OCI-LY7 (cell line): ENCODE data around the gene QSOX1. TPM values are rescaled to one million over a fixed set of nuclear protein-coding genes. Genes with fewer than 3 reads are reported as not detected.

Source experiments
- BruUV-seq: library from RNA; stranded (reverse); fragments of 400-500 nt; replicated peaks from 2 replicates; lab custom pipeline; 2021; lab: Mats Ljungman, UMichigan
- CTCF ChIA-PET: fragments of 300-600 bp; sonication (Branson Sonifier 250); formaldehyde crosslinking; loops from one replicate; lab custom pipeline; 2022; ENCODE audit warnings: antibody characterized with exemption; ENCODE audit not compliant: unreplicated experiment; lab: Charles Lee
- POLR2A ChIA-PET: fragments of 300-600 bp; sonication (Branson Sonifier 250); formaldehyde crosslinking; loops from one replicate; lab custom pipeline; 2022; ENCODE audit warnings: antibody characterized with exemption; lab: Charles Lee
- DNase-seq: peaks from one replicate; pipeline ENCODE4 v3.0.0-alpha.2; 2015; ENCODE audit warnings: low spot score
- H2AFZ ChIP-seq: fragments of 200-600 bp; sonication (generic), shearing (Covaris generic); 2 replicates; pipeline ENCODE4 v1.6.1; 2014; ENCODE audit warnings: mild to moderate bottlenecking, antibody characterized with exemption, low read length, moderate library complexity
- H3K27ac ChIP-seq: fragments of 200-600 bp; sonication (generic); 2 replicates; pipeline ENCODE4 v1.5.1; 2014; ENCODE audit warnings: mixed run types, low read depth, mild to moderate bottlenecking, moderate library complexity, low read length, inconsistent platforms; ENCODE audit not compliant: poor library complexity, severe bottlenecking
- H3K36me3 ChIP-seq: fragments of 200-600 bp; sonication (generic); 2 replicates; pipeline ENCODE4 v1.6.1; 2014; ENCODE audit warnings: mild to moderate bottlenecking, antibody characterized with exemption, low read length, moderate library complexity, mixed read lengths; ENCODE audit not compliant: insufficient read depth
- H3K4me1 ChIP-seq: fragments of 200-600 bp; sonication (generic); 2 replicates; pipeline ENCODE4 v1.5.1; 2014; ENCODE audit warnings: mild to moderate bottlenecking, low read length; ENCODE audit not compliant: insufficient read depth, poor library complexity, severe bottlenecking
- H3K4me2 ChIP-seq: fragments of 200-600 bp; sonication (generic); 2 replicates; pipeline ENCODE4 v1.6.1; 2014; ENCODE audit warnings: mild to moderate bottlenecking, low read length
- H3K4me3 ChIP-seq: fragments of 200-600 bp; sonication (generic); 2 replicates; pipeline ENCODE4 v1.5.1; 2014; ENCODE audit warnings: mild to moderate bottlenecking, low read depth, low read length; ENCODE audit not compliant: poor library complexity, severe bottlenecking
- H3K79me2 ChIP-seq: fragments of 200-600 bp; sonication (generic); 2 replicates; pipeline ENCODE4 v1.6.1; 2016; ENCODE audit warnings: low read depth, mild to moderate bottlenecking, low read length, moderate library complexity, mixed read lengths; ENCODE audit not compliant: insufficient read depth
- H3K9me2 ChIP-seq: fragments of 200-600 bp; sonication (generic); 2 replicates; pipeline ENCODE4 v1.6.1; 2016; ENCODE audit warnings: mild to moderate bottlenecking, low read length, mixed read lengths; ENCODE audit not compliant: insufficient read depth
- H3K9me3 ChIP-seq: fragments of 200-600 bp; sonication (generic); 2 replicates; pipeline ENCODE4 v1.6.1; 2014; ENCODE audit warnings: mild to moderate bottlenecking, mixed run types, low read length, mixed read lengths
- H4K20me1 ChIP-seq: fragments of 200-600 bp; sonication (generic); 2 replicates; pipeline ENCODE4 v1.6.1; 2014; ENCODE audit warnings: mild to moderate bottlenecking, antibody characterized with exemption, low read length, moderate library complexity, mixed read lengths; ENCODE audit not compliant: insufficient read depth
- CTCF ChIP-seq: fragments of 200-600 bp; sonication (generic); conservative IDR thresholded peaks from 2 replicates; pipeline ENCODE4 v1.5.1; 2014; ENCODE audit warnings: mild to moderate bottlenecking, antibody characterized with exemption, low read length, moderate library complexity, mixed read lengths
- EZH2phosphoT487 ChIP-seq: fragments of 200-600 bp; sonication (generic); IDR thresholded peaks from 2 replicates; pipeline ENCODE4 v1.6.1; 2018; ENCODE audit warnings: low read depth, borderline replicate concordance, mild to moderate bottlenecking, mixed run types, antibody characterized with exemption, low read length, moderate library complexity, mixed read lengths
- intact Hi-C: fragments of 100-400 bp; cut with micrococcal nuclease; formaldehyde crosslinking; loops from one replicate; pipeline ENCODE4 v1.10.0; 2022; ENCODE audit not compliant: unreplicated experiment
- total RNA-seq, 2 experiments: library from RNA; depleted of rRNA in 1 of 2; stranded (reverse); fragments of >200 nt in 1 of 2; shearing (Covaris generic) in 1 of 2; gene quantifications; 2 replicates each; pipeline ENCODE4 v1.2.3, GENCODE V29; 2014 to 2022

QSOX1 gene
- total RNA-seq, 2 experiments from 2014 or later = 8.4 to 23.6 TPM

DNA sequence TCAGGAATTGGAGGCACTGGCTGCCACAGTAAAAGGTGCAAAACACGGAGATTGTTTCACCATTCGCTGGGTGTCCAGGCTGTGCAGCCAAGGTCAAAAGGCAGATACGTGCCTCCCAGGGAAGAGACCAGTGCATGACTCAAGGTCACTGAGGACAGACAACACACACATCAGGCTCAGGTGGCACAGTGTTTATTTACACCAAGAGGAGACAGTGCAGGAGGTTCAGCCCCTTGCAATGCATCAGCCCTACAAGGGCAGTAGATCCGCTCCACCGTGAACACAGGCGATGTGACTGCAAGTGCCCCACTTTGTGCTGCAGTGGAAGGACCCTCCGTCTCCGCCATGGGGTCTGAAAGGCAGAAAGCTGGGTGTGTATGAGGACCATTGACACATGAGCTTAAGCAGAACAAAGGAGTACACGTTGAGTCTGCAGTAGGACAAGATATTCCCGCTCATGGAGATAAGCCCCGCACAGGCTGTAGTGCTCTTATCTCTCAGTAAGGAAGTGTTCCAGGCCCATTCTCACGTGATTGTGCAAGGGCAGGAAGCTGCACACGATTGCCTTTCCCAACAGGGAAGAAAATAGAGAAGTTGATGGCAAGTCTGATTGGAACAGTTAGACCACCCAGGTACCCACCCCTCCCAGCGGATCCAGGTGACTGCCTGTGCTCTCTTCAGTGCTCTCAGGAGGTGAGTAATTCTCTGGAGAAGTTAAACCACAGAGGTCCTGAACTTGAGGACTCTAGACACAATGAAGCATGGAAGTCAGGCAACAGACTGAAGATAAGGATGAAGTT, 37.5 kb upstream of the QSOX1 start:
- H3K4me1 ChIP-seq = no peaks in the 10 kb centered on the region
- TF ChIP-seq EZH2phosphoT487 = no peak
- no peak for TF ChIP-seq CTCF
- ChIA-PET CTCF (no interaction called here), POLR2A (interaction anchor here (1.1 kb wide), 1 partner anchor 15 kb away, joined by 3 read pairs; no protein-coding TSS in a partner anchor)
- DNase-seq = no peak
- H3K79me2 ChIP-seq = no peaks in the 10 kb centered on the region
- no peak overlapping the region for H3K27ac ChIP-seq
- BruUV-seq = no TSS peak
- H3K4me2 ChIP-seq = no peak overlapping the region
- H3K36me3 ChIP-seq = peaks cover 22% of the 10 kb centered on the region
- no peaks in the 10 kb centered on the region for H3K9me3 ChIP-seq
- intact Hi-C loops = no loop called here
- no peak overlapping the region for H2AFZ ChIP-seq
- no peaks in the 10 kb centered on the region for H4K20me1 ChIP-seq
- H3K9me2 ChIP-seq = no peaks in the 10 kb centered on the region
- no peak overlapping the region for H3K4me3 ChIP-seq

GRCh38 chr1:180117764-180118116, 36.9 kb upstream of the QSOX1 start:
- Histone ChIP-seq H3K27ac (no peak overlapping the region), H2AFZ (no peak overlapping the region), H3K79me2 (no peaks in the 10 kb centered on the region), H3K9me3 (no peaks in the 10 kb centered on the region), H3K36me3 (peaks cover 16% of the 10 kb centered on the region), H3K4me3 (no peak overlapping the region), H3K9me2 (no peaks in the 10 kb centered on the region), H3K4me1 (no peaks in the 10 kb centered on the region), H3K4me2 (no peak overlapping the region), H4K20me1 (no peaks in the 10 kb centered on the region)
- POLR2A ChIA-PET = interaction anchor here (1.1 kb wide), 1 partner anchor 16 kb away, joined by 3 read pairs; no protein-coding TSS in a partner anchor
- TF ChIP-seq CTCF (no peak), EZH2phosphoT487 (no peak)
- CTCF ChIA-PET = no interaction called here
- intact Hi-C loops = no loop called here
- no peak for DNase-seq
- BruUV-seq = no TSS peak

GRCh38 chr1:180119837-180120236, 34.8 kb upstream of the QSOX1 start:
- ChIA-PET CTCF (no interaction called here), POLR2A (no interaction called here)
- no peak for DNase-seq
- intact Hi-C loops = no loop called here
- H3K4me3 ChIP-seq = no peak overlapping the region
- H4K20me1 ChIP-seq = no peaks in the 10 kb centered on the region
- no peak overlapping the region for H3K4me2 ChIP-seq
- no peaks in the 10 kb centered on the region for H3K4me1 ChIP-seq
- no peak for TF ChIP-seq CTCF
- no peak for TF ChIP-seq EZH2phosphoT487
- peaks cover 8% of the 10 kb centered on the region; the same call in 1 of the 2 replicates for H3K36me3 ChIP-seq
- H3K9me3 ChIP-seq = no peaks in the 10 kb centered on the region
- BruUV-seq = no TSS peak
- H3K9me2 ChIP-seq = no peaks in the 10 kb centered on the region
- H3K79me2 ChIP-seq = no peaks in the 10 kb centered on the region
- no peak overlapping the region for H3K27ac ChIP-seq
- H2AFZ ChIP-seq = no peak overlapping the region
